Loucy (cell line): ENCODE results near the gene TTLL1.
"Not testable (repeated sequence)": the region's sequence is repeated elsewhere in the genome, so short reads cannot be mapped to it uniquely, and the experiment has no call there.

ENCODE experiments used
- H2AFZ ChIP-seq: fragments of 200-600 bp; sonication (generic); 2 replicates; pipeline ENCODE4 v1.6.0; 2016; ENCODE audit warnings: antibody characterized with exemption, mild to moderate bottlenecking, low read length, moderate library complexity
- H3F3A ChIP-seq: fragments of 200-600 bp; 2 replicates; pipeline ENCODE4 v1.6.0; 2016; ENCODE audit warnings: antibody characterized with exemption, low read depth, mild to moderate bottlenecking
- H3K27me3 ChIP-seq: fragments of 200-600 bp; sonication (generic); 2 replicates; pipeline ENCODE4 v1.6.1; 2014; ENCODE audit warnings: low read length, mild to moderate bottlenecking; ENCODE audit not compliant: insufficient read depth, poor library complexity, severe bottlenecking
- H3K36me3 ChIP-seq: fragments of 200-600 bp; sonication (generic); 2 replicates; pipeline ENCODE4 v1.6.1; 2016; ENCODE audit warnings: low read length; ENCODE audit not compliant: insufficient read depth
- H3K4me1 ChIP-seq: fragments of 200-600 bp; sonication (generic); 2 replicates; pipeline ENCODE4 v1.5.1; 2014; ENCODE audit warnings: low read length, mild to moderate bottlenecking; ENCODE audit not compliant: insufficient read depth, poor library complexity, severe bottlenecking
- H3K4me2 ChIP-seq: fragments of 200-600 bp; sonication (generic); 2 replicates; pipeline ENCODE4 v1.6.0; 2014; ENCODE audit warnings: antibody characterized with exemption, low read length, low read depth, mild to moderate bottlenecking; ENCODE audit not compliant: poor library complexity, severe bottlenecking
- H3K4me3 ChIP-seq: fragments of 200-600 bp; sonication (generic); 2 replicates; pipeline ENCODE4 v1.5.1; 2014; ENCODE audit warnings: low read length, mild to moderate bottlenecking, mixed read lengths; ENCODE audit not compliant: poor library complexity, severe bottlenecking
- H3K79me2 ChIP-seq: fragments of 200-600 bp; sonication (generic); 2 replicates; pipeline ENCODE4 v1.6.1; 2014; ENCODE audit warnings: low read length; ENCODE audit not compliant: insufficient read depth
- H3K9ac ChIP-seq: fragments of 200-600 bp; sonication (generic); 2 replicates; pipeline ENCODE4 v1.6.0; 2014; ENCODE audit warnings: mild to moderate bottlenecking, low read depth, low read length, moderate library complexity; ENCODE audit not compliant: poor library complexity, severe bottlenecking
- H3K9me2 ChIP-seq: fragments of 200-600 bp; sonication (generic); replicated peaks from 2 replicates; pipeline ENCODE4 v1.6.1; 2016; ENCODE audit warnings: low read depth, low read length, mixed read lengths
- H3K9me3 ChIP-seq: fragments of 200-600 bp; sonication (generic); 2 replicates; pipeline ENCODE4 v1.6.1; 2014; ENCODE audit warnings: mild to moderate bottlenecking, antibody characterized with exemption, low read length, low read depth; ENCODE audit not compliant: insufficient read depth
- H4K20me1 ChIP-seq: fragments of 200-600 bp; sonication (generic); 2 replicates; pipeline ENCODE4 v1.6.0; 2014; ENCODE audit warnings: antibody characterized with exemption, low read length, mild to moderate bottlenecking; ENCODE audit not compliant: insufficient read depth, poor library complexity, severe bottlenecking
- CTCF ChIP-seq: fragments of 200-600 bp; sonication (generic); conservative IDR thresholded peaks from 2 replicates; pipeline ENCODE4 v1.5.1; 2014; ENCODE audit warnings: mild to moderate bottlenecking, antibody characterized with exemption, low read length
- EZH2phosphoT487 ChIP-seq: fragments of 200-600 bp; IDR thresholded peaks from 2 replicates; pipeline ENCODE4 v1.6.1; 2018; ENCODE audit warnings: antibody characterized with exemption, mild to moderate bottlenecking, moderate library complexity, borderline replicate concordance

Gene TTLL1

GRCh38 chr22:43106302-43106701, 17.1 kb upstream of the TTLL1 start:
- no peaks in the 10 kb centered on the region for H3K9me2 ChIP-seq
- no peaks in the 10 kb centered on the region for H3K9me3 ChIP-seq
- H3K79me2 ChIP-seq = no peaks in the 10 kb centered on the region
- no peaks in the 10 kb centered on the region for H3K36me3 ChIP-seq
- no peak overlapping the region for H2AFZ ChIP-seq
- no peak overlapping the region for H3K4me2 ChIP-seq
- H3F3A ChIP-seq = no peaks in the 10 kb centered on the region
- no peaks in the 10 kb centered on the region for H4K20me1 ChIP-seq
- H3K4me3 ChIP-seq = no peak overlapping the region
- peaks cover 1% of the 10 kb centered on the region for H3K27me3 ChIP-seq
- no peak for TF ChIP-seq EZH2phosphoT487
- TF ChIP-seq CTCF = no peak
- H3K4me1 ChIP-seq = peaks cover 6% of the 10 kb centered on the region
- H3K9ac ChIP-seq = no peak overlapping the region

GRCh38 chr22:43104950-43105349, 15.8 kb upstream of the TTLL1 start:
- H3F3A ChIP-seq, H3K4me3 ChIP-seq, H3K9ac ChIP-seq, H3K9me2 ChIP-seq, H3K79me2 ChIP-seq, H4K20me1 ChIP-seq, H3K4me2 ChIP-seq, H3K9me3 ChIP-seq, H3K36me3 ChIP-seq, H3K4me1 ChIP-seq, H2AFZ ChIP-seq, H3K27me3 ChIP-seq: not testable (repeated sequence)

- not testable (repeated sequence) for H3K36me3 ChIP-seq, H3K79me2 ChIP-seq, H3K4me1 ChIP-seq, H3K4me3 ChIP-seq, H3K9ac ChIP-seq, H3K9me2 ChIP-seq, H3K4me2 ChIP-seq, H3K9me3 ChIP-seq, H3K27me3 ChIP-seq, H2AFZ ChIP-seq, H3F3A ChIP-seq, H4K20me1 ChIP-seq
Measured at GRCh38 chr22:43104056-43104625, 14.9 kb upstream of the TTLL1 start.

GRCh38 chr22:43101306-43101705, 12.1 kb upstream of the TTLL1 start:
- Histone ChIP-seq H3K27me3 (no peaks in the 10 kb centered on the region), H2AFZ (no peak overlapping the region), H3K79me2 (no peaks in the 10 kb centered on the region), H4K20me1 (no peaks in the 10 kb centered on the region), H3K4me2 (no peak overlapping the region), H3K4me1 (peaks cover 3% of the 10 kb centered on the region), H3K36me3 (no peaks in the 10 kb centered on the region), H3K9me2 (no peaks in the 10 kb centered on the region), H3K9me3 (no peaks in the 10 kb centered on the region; the same call in 1 of the 2 replicates), H3K9ac (no peak overlapping the region), H3F3A (no peaks in the 10 kb centered on the region), H3K4me3 (no peak overlapping the region)
- no peak for TF ChIP-seq CTCF
- no peak for TF ChIP-seq EZH2phosphoT487
